B cell (primary cell): ENCODE measurements around the gene TEX13B. TPM values are rescaled to one million over a fixed set of nuclear protein-coding genes. Genes with fewer than 3 reads are reported as not detected.
A peak's percentile ranks its signal among the peaks of the same experiment; 100 is the strongest.

Source experiments
- ATAC-seq: fragments of 200-7000 bp; cut with Tn5 transposase; one replicate; pipeline ENCODE4 v1.10.0; 2021; ENCODE audit warnings: low read depth, mild to moderate bottlenecking, moderate number of reproducible peaks, moderate library complexity
- CTCF ChIA-PET: fragments of 350-600 bp; sonication (Branson Sonifier 250); formaldehyde crosslinking; loops from one replicate; lab custom pipeline; 2021; ENCODE audit warnings: antibody characterized with exemption, inconsistent platforms; lab: Charles Lee
- POLR2A ChIA-PET: fragments of 350-600 bp; sonication (Branson Sonifier 250); formaldehyde crosslinking; loops from one replicate; lab custom pipeline; 2021; ENCODE audit warnings: antibody characterized with exemption; lab: Charles Lee
- DNase-seq: peaks from one replicate; pipeline ENCODE4 v3.0.0; 2013
- H2AFZ ChIP-seq: 2 replicates; pipeline ENCODE4 v1.6.1; 2012; ENCODE audit warnings: mild to moderate bottlenecking, low read depth, low read length; ENCODE audit not compliant: insufficient read depth, poor library complexity, severe bottlenecking
- H3K27ac ChIP-seq, 2 donors: 1 replicate in 1 of 2; 2 replicates in 1 of 2; pipeline ENCODE4 v1.5.1; 2012 to 2013; ENCODE audit warnings: low read length in 2 of 2, mild to moderate bottlenecking in 2 of 2, moderate library complexity in 1 of 2
- H3K27me3 ChIP-seq, 4 experiments: fragments of 200-600 bp in 1 of 4; sonication (generic) in 1 of 4; replicated peaks in 1 of 4; 1 replicate in 2 of 4; 2 replicates in 2 of 4; pipeline versions ENCODE4 v1.6.1 to v1.7.0; 2013 to 2016; ENCODE audit warnings: low read length in 3 of 4, mild to moderate bottlenecking in 2 of 4, mixed read lengths in 1 of 4, moderate library complexity in 1 of 4; ENCODE audit not compliant: insufficient read depth in 4 of 4, control insufficient read depth in 3 of 4; ENCODE audit errors: control extremely low read depth in 1 of 4
- H3K36me3 ChIP-seq, 2 experiments: replicated peaks in 1 of 2; 1 replicate in 1 of 2; 2 replicates in 1 of 2; pipeline versions ENCODE4 v1.6.1 to v1.7.1; 2013; ENCODE audit warnings: low read length in 1 of 2; ENCODE audit not compliant: insufficient read depth in 2 of 2, control insufficient read depth in 1 of 2; ENCODE audit errors: control extremely low read depth in 1 of 2, extremely low read depth in 1 of 2
- H3K4me1 ChIP-seq, 2 donors: fragments of 200-600 bp in 1 of 2; sonication (generic) in 1 of 2; 1 replicate in 1 of 2; 2 replicates in 1 of 2; pipeline versions ENCODE4 v1.5.1 to v1.6.1; 2013 to 2017; ENCODE audit warnings: low read length in 2 of 2; ENCODE audit not compliant: control insufficient read depth in 2 of 2, insufficient read depth in 2 of 2
- H3K4me2 ChIP-seq: replicated peaks from 2 replicates; pipeline ENCODE3; 2012; ENCODE audit warnings: mild to moderate bottlenecking, low read depth, low read length; ENCODE audit not compliant: poor library complexity, severe bottlenecking
- H3K4me3 ChIP-seq, 5 experiments: fragments of 200-600 bp in 1 of 5; sonication (generic) in 1 of 5; 1 replicate in 3 of 5; 2 replicates in 2 of 5; pipeline versions ENCODE4 v1.5.1 to v1.7.0; 2011 to 2016; ENCODE audit warnings: low read length in 4 of 5, mild to moderate bottlenecking in 4 of 5, low read depth in 2 of 5, control low read depth in 1 of 5, moderate library complexity in 1 of 5; ENCODE audit not compliant: insufficient read depth in 1 of 5; ENCODE audit errors: control extremely low read depth in 1 of 5, extremely low read depth in 1 of 5
- H3K79me2 ChIP-seq: fragments of 200-600 bp; sonication (generic); one replicate; pipeline ENCODE4 v1.6.0; 2016; ENCODE audit warnings: low read length; ENCODE audit not compliant: control insufficient read depth, insufficient read depth
- H3K9ac ChIP-seq: fragments of 200-600 bp; sonication (generic); 2 replicates; pipeline ENCODE4 v1.6.1; 2017; ENCODE audit warnings: mild to moderate bottlenecking, low read length, moderate library complexity
- H3K9me3 ChIP-seq, 3 donors: one replicate each; pipeline versions ENCODE4 v1.6.1 to v1.7.1; 2013; ENCODE audit warnings: low read length in 2 of 3; ENCODE audit not compliant: control insufficient read depth in 2 of 3, insufficient read depth in 1 of 3; ENCODE audit errors: control extremely low read depth in 1 of 3
- H4K20me1 ChIP-seq: 2 replicates; pipeline ENCODE4 v1.6.0; 2012; ENCODE audit warnings: mild to moderate bottlenecking, low read length; ENCODE audit not compliant: insufficient read depth, control insufficient read depth, poor library complexity, severe bottlenecking
- H3K27ac Mint-ChIP-seq: one replicate; pipeline ENCODE4 v1.8.0; 2021; ENCODE audit warnings: mixed read lengths
- H3K27me3 Mint-ChIP-seq: one replicate; pipeline ENCODE4 v1.8.0; 2021; ENCODE audit warnings: mixed read lengths
- H3K4me1 Mint-ChIP-seq: one replicate; pipeline ENCODE4 v1.8.0; 2021; ENCODE audit warnings: mixed read lengths
- H3K4me3 Mint-ChIP-seq: one replicate; pipeline ENCODE4 v1.8.0; 2021; ENCODE audit warnings: mixed read lengths
- H3K9me3 Mint-ChIP-seq: one replicate; pipeline ENCODE4 v1.8.0; 2022; ENCODE audit warnings: mixed read lengths; ENCODE audit not compliant: insufficient read depth
- CTCF ChIP-seq: fragments of 200-600 bp; IDR thresholded peaks from one replicate; pipeline ENCODE4 v1.8.0; 2022; ENCODE audit warnings: antibody characterized with exemption, mild to moderate bottlenecking
- EZH2 ChIP-seq: IDR thresholded peaks from 2 replicates; pipeline ENCODE4 v1.6.1; 2012; ENCODE audit warnings: borderline replicate concordance, low read depth, mild to moderate bottlenecking, moderate library complexity, low read length; ENCODE audit not compliant: insufficient read depth, poor library complexity, severe bottlenecking
- WGBS: methylation state at CpG from one replicate; pipeline ENCODE4 v1.1.5; 2013; ENCODE audit warnings: missing lambda C conversion rate; ENCODE audit not compliant: insufficient coverage; 5-methylcytosine and 5-hydroxymethylcytosine counted together
- intact Hi-C: fragments of 100-400 bp; cut with micrococcal nuclease; formaldehyde crosslinking; loops from one replicate; pipeline ENCODE4 v1.10.0; 2022
- polyA minus RNA-seq: library from RNA; depleted of rRNA, polyadenylated mRNA; stranded (reverse); fragments of >200 nt; gene quantifications from 2 replicates; pipeline ENCODE4 v1.2.3, GENCODE V29; 2012
- polyA plus RNA-seq: library from polyadenylated mRNA; depleted of rRNA; stranded (reverse); fragments of >200 nt; gene quantifications from 2 replicates; pipeline ENCODE4 v1.2.3, GENCODE V29; 2012
- total RNA-seq, 2 donors: library from RNA; stranded (reverse); fragments of 120-200 nt in 1 of 2; gene quantifications; 1 replicate in 1 of 2; 2 replicates in 1 of 2; pipeline versions ENCODE4 v1.2.3 to v1.2.4, GENCODE V29; 2013 to 2022

The TEX13B gene
- not detected in 2 replicates for total RNA-seq
- not detected for total RNA-seq (2013)
- polyA plus RNA-seq: not detected in 2 replicates
- polyA minus RNA-seq: not detected in 2 replicates

DNA sequence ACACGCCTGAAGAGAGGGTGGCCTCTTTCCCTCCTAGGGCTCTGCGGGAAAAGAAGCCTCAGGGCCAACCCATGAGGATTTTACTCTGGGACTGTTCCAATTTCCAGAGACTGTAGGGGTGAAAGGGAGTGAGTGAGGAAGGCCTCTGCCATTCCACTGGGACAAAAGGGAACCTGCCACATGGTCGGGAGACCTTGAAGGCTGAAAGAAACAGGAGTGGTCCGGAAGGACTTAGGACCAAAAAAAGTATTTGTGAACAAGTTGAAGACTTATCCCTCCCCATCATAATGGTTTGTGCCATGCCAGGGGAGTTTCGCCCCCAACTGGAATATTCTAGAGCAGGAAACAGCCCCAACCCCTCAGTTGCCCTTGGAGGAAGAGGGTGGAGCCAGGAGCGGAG lies at the start of gene TEX13B:
TSS of gene TEX13B (minus strand) at position 15 of the 400 bp plus-strand sequence. CDS start 243 bp downstream, outside the sequence.
- Histone ChIP-seq H3K9me3 (no peaks in the 10 kb centered on the region), H2AFZ (no peak within 1 kb of the TSS), H3K4me1 (no peaks in the 10 kb centered on the region), H3K4me2 (no peak within 1 kb of the TSS), H3K27ac (no peak within 1 kb of the TSS), H4K20me1 (no peaks in the 10 kb centered on the region), H3K27me3 (no peaks in the 10 kb centered on the region), H3K4me3 (no peak within 1 kb of the TSS), H3K9ac (no peak within 1 kb of the TSS), H3K79me2 (no peaks in the 10 kb centered on the region), H3K36me3 (no peaks in the 10 kb centered on the region)
- WGBS: no CpG with 5 or more reads among the region's 6 CpGs
- DNase-seq: no peak
- ChIA-PET CTCF (no interaction called here), POLR2A (no interaction called here)
- Mint-ChIP-seq H3K4me1 (no peaks in the 10 kb centered on the region), H3K27ac (no peak within 1 kb of the TSS), H3K4me3 (no peak within 1 kb of the TSS), H3K27me3 (no peaks in the 10 kb centered on the region), H3K9me3 (no peaks in the 10 kb centered on the region)
- no peak for ATAC-seq
- intact Hi-C loops: no loop called here
- TF ChIP-seq CTCF (no peak), EZH2 (no peak)

GRCh38 chrX:108029928-108030711 lies 48.0 kb upstream of the TEX13B start:
- Mint-ChIP-seq H3K9me3 (no peaks in the 10 kb centered on the region), H3K4me3 (peak overlapping the region; percentile 57), H3K4me1 (peaks cover 39% of the 10 kb centered on the region), H3K27me3 (no peaks in the 10 kb centered on the region), H3K27ac (peak overlapping the region; percentile 56)
- H3K9me3 ChIP-seq: no peaks in the 10 kb centered on the region
- WGBS: 70% methylated on average over 2 of the region's 5 CpGs
- TF ChIP-seq EZH2 (no peak), CTCF (no peak)
- DNase-seq (no peak), ATAC-seq (no peak)
- peaks cover 0 to 4% of the 10 kb centered on the region in 2 donors for H3K4me1 ChIP-seq
- H2AFZ ChIP-seq: no peak overlapping the region
- POLR2A ChIA-PET: no interaction called here
- H3K9ac ChIP-seq: no peak overlapping the region
- H4K20me1 ChIP-seq: no peaks in the 10 kb centered on the region
- no peak overlapping the region for H3K27ac ChIP-seq
- no peak overlapping the region for H3K4me3 ChIP-seq
- intact Hi-C loops: no loop called here
- H3K27me3 ChIP-seq: peaks cover 0 to 3% (median 0%) of the 10 kb centered on the region in 4 experiments
- no peaks in the 10 kb centered on the region for H3K36me3 ChIP-seq
- H3K79me2 ChIP-seq: no peaks in the 10 kb centered on the region
- CTCF ChIA-PET: no interaction called here
- H3K4me2 ChIP-seq: no peak overlapping the region
